Neural progenitor cell (in vitro differentiated cells): ENCODE results near the gene BARX2.

Experiments
- EZH2 ChIP-seq: fragments of 200-600 bp; sonication (generic); IDR thresholded peaks from 2 replicates; pipeline ENCODE4 v1.6.1; 2017; ENCODE audit warnings: antibody characterized with exemption, mild to moderate bottlenecking, moderate library complexity
- TF ChIP-seq, protein P1 (sequence below): fragments of 200-600 bp; sonication (generic); IDR thresholded peaks from 2 replicates; pipeline ENCODE4 v1.5.1; 2017; ENCODE audit warnings: antibody characterized with exemption, mild to moderate bottlenecking

DNA sequence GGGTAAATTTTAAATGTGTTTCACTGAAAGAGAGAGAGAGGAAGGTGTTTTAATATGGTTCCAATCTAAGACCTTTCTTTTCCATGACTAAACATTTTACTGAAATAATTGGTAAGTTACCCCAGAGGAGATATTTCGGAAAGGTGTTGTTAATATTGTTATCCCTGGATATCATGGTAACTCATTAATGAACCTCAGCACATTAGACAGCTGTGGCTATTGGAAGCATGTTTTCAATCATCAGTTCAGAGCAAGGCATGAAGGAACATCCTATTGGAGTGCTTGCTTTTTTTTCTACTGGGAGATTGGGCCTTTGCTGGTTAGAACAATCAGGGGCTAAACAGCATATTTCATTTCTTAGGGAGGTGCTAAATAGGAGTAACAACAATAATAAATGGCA is 11.8 kb downstream of the BARX2 start:
- TF ChIP-seq, protein P1, sequence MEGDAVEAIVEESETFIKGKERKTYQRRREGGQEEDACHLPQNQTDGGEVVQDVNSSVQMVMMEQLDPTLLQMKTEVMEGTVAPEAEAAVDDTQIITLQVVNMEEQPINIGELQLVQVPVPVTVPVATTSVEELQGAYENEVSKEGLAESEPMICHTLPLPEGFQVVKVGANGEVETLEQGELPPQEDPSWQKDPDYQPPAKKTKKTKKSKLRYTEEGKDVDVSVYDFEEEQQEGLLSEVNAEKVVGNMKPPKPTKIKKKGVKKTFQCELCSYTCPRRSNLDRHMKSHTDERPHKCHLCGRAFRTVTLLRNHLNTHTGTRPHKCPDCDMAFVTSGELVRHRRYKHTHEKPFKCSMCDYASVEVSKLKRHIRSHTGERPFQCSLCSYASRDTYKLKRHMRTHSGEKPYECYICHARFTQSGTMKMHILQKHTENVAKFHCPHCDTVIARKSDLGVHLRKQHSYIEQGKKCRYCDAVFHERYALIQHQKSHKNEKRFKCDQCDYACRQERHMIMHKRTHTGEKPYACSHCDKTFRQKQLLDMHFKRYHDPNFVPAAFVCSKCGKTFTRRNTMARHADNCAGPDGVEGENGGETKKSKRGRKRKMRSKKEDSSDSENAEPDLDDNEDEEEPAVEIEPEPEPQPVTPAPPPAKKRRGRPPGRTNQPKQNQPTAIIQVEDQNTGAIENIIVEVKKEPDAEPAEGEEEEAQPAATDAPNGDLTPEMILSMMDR = no peak
- TF ChIP-seq EZH2 = no peak
